ENCODE measurements around the gene ROBO2.

DNA sequence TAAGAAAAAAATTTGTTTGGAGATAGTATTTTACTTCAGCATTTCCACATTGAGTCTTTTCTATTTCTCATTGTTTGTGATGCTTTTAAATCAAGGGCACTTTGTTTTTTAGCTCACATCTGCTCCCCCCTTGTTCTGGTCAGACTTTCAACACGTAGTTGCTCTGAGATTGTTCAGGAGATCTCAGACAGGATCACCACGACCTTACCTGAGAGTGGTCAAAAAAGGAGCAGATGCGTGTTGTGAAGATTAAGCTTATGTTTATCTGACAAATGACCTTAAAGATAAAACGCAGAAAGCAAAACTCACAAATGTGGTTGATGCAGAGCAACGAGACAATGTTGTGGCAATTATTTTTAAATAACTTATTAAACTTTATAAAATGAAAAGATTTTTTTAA lies 298.3 kb downstream of the ROBO2 start:
- TF ChIP-seq, protein P1, sequence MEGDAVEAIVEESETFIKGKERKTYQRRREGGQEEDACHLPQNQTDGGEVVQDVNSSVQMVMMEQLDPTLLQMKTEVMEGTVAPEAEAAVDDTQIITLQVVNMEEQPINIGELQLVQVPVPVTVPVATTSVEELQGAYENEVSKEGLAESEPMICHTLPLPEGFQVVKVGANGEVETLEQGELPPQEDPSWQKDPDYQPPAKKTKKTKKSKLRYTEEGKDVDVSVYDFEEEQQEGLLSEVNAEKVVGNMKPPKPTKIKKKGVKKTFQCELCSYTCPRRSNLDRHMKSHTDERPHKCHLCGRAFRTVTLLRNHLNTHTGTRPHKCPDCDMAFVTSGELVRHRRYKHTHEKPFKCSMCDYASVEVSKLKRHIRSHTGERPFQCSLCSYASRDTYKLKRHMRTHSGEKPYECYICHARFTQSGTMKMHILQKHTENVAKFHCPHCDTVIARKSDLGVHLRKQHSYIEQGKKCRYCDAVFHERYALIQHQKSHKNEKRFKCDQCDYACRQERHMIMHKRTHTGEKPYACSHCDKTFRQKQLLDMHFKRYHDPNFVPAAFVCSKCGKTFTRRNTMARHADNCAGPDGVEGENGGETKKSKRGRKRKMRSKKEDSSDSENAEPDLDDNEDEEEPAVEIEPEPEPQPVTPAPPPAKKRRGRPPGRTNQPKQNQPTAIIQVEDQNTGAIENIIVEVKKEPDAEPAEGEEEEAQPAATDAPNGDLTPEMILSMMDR (IDR thresholded peaks at IDR 0.05): no peak
- TF ChIP-seq POLR2AphosphoS5 (IDR thresholded peaks at IDR 0.05; ENCODE audit: insufficient read depth in 1 of 2, low read depth in 1 of 2): no peak
- no peak for TF ChIP-seq POLR2A (IDR thresholded peaks at IDR 0.05)

Data from vagina (tissue), 2 donors.